Measurements from ENCODE around the gene TAF11L4. TPM values are rescaled to one million over a fixed set of nuclear protein-coding genes. Genes with fewer than 3 reads are reported as not detected.
"Not testable (repeated sequence)": the region's sequence is repeated elsewhere in the genome, so short reads cannot be mapped to it uniquely, and the experiment has no call there.

TAF11L4 gene
- total RNA-seq, 1 experiment from 2014 or later = not detected

GRCh38 chr5:17481378-17481777 lies 40.2 kb upstream of the TAF11L4 start:
- Histone ChIP-seq H2AFZ (no peak overlapping the region), H3K27me3 (ENCODE audit: insufficient read depth, low read depth) (peaks cover 23% of the 10 kb centered on the region), H3K4me3 (no peak overlapping the region), H3K36me3 (ENCODE audit: low read depth) (no peaks in the 10 kb centered on the region), H3F3A (ENCODE audit: insufficient read depth, low read depth) (no peaks in the 10 kb centered on the region), H3K79me2 (ENCODE audit: low read depth) (no peaks in the 10 kb centered on the region), H3K9me3 (ENCODE audit: insufficient read depth, low read depth) (no peaks in the 10 kb centered on the region), H3K4me1 (replicated peaks; ENCODE audit: insufficient read depth) (no peaks in the 10 kb centered on the region), H3K27ac (no peak overlapping the region), H3K4me2 (no peak overlapping the region), H4K20me1 (ENCODE audit: insufficient read depth) (no peaks in the 10 kb centered on the region), H3K9me2 (ENCODE audit: insufficient read depth) (no peaks in the 10 kb centered on the region)
- BruUV-seq (replicated peaks) = no TSS peak
- TF ChIP-seq EZH2 (IDR thresholded peaks at IDR 0.05; ENCODE audit: low read depth) (no peak), CTCF (conservative IDR thresholded peaks at IDR 0.05) (no peak)
- ChIA-PET POLR2A (ENCODE audit: unreplicated experiment) (no interaction called here), CTCF (no interaction called here)
- intact Hi-C loops (cut with micrococcal nuclease; ENCODE audit: unreplicated experiment) = no loop called here
- no peak for DNase-seq

- no peaks in the 10 kb centered on the region for H3K4me1 ChIP-seq (replicated peaks; ENCODE audit: insufficient read depth)
- H3K9me2 ChIP-seq (ENCODE audit: insufficient read depth) = no peaks in the 10 kb centered on the region
- no peak overlapping the region for H2AFZ ChIP-seq
- POLR2A ChIA-PET (ENCODE audit: unreplicated experiment) = no interaction called here
- no peak for DNase-seq
- no peak for TF ChIP-seq CTCF (conservative IDR thresholded peaks at IDR 0.05)
- BruUV-seq (replicated peaks) = no TSS peak
- intact Hi-C loops (cut with micrococcal nuclease; ENCODE audit: unreplicated experiment) = no loop called here
- no peaks in the 10 kb centered on the region for H3K36me3 ChIP-seq (ENCODE audit: low read depth)
- H3K4me3 ChIP-seq = no peak overlapping the region
- H3K27ac ChIP-seq = no peak overlapping the region
- H3K9me3 ChIP-seq (ENCODE audit: insufficient read depth, low read depth) = no peaks in the 10 kb centered on the region
- peaks cover 14% of the 10 kb centered on the region for H3K27me3 ChIP-seq (ENCODE audit: insufficient read depth, low read depth)
- no peaks in the 10 kb centered on the region for H4K20me1 ChIP-seq (ENCODE audit: insufficient read depth)
- CTCF ChIA-PET = no interaction called here
- no peaks in the 10 kb centered on the region for H3K79me2 ChIP-seq (ENCODE audit: low read depth)
- H3F3A ChIP-seq (ENCODE audit: insufficient read depth, low read depth) = no peaks in the 10 kb centered on the region
- no peak overlapping the region for H3K4me2 ChIP-seq
Observed at GRCh38 chr5:17482790-17483189, 38.8 kb upstream of the TAF11L4 start.

GRCh38 chr5:17486464-17487173 lies 35.0 kb upstream of the TAF11L4 start:
- CTCF ChIA-PET; H3K36me3 ChIP-seq (ENCODE audit: low read depth); H3K79me2 ChIP-seq (ENCODE audit: low read depth); intact Hi-C loops (cut with micrococcal nuclease; ENCODE audit: unreplicated experiment); BruUV-seq (replicated peaks); H3K27ac ChIP-seq; H4K20me1 ChIP-seq (ENCODE audit: insufficient read depth); POLR2A ChIA-PET (ENCODE audit: unreplicated experiment); DNase-seq; H3K4me3 ChIP-seq; H3F3A ChIP-seq (ENCODE audit: insufficient read depth, low read depth); H3K9me3 ChIP-seq (ENCODE audit: insufficient read depth, low read depth); H3K9me2 ChIP-seq (ENCODE audit: insufficient read depth); H3K27me3 ChIP-seq (ENCODE audit: insufficient read depth, low read depth); H3K4me1 ChIP-seq (replicated peaks; ENCODE audit: insufficient read depth); H3K4me2 ChIP-seq; H2AFZ ChIP-seq: not testable (repeated sequence)

- H3K9me3 ChIP-seq (ENCODE audit: insufficient read depth, low read depth) = no peaks in the 10 kb centered on the region
- no peaks in the 10 kb centered on the region for H3F3A ChIP-seq (ENCODE audit: insufficient read depth, low read depth)
- DNase-seq = no peak
- H3K4me1 ChIP-seq (replicated peaks; ENCODE audit: insufficient read depth) = no peaks in the 10 kb centered on the region
- CTCF ChIA-PET = no interaction called here
- H3K27me3 ChIP-seq (ENCODE audit: insufficient read depth, low read depth) = peaks cover 7% of the 10 kb centered on the region
- no peak for TF ChIP-seq EZH2 (IDR thresholded peaks at IDR 0.05; ENCODE audit: low read depth)
- no peak for TF ChIP-seq CTCF (conservative IDR thresholded peaks at IDR 0.05)
- H3K27ac ChIP-seq = no peak overlapping the region
- H3K79me2 ChIP-seq (ENCODE audit: low read depth) = no peaks in the 10 kb centered on the region
- POLR2A ChIA-PET (ENCODE audit: unreplicated experiment) = no interaction called here
- BruUV-seq (replicated peaks) = no TSS peak
- H3K9me2 ChIP-seq (ENCODE audit: insufficient read depth) = no peaks in the 10 kb centered on the region
- H3K4me3 ChIP-seq = no peak overlapping the region
- no peak overlapping the region for H2AFZ ChIP-seq
- H4K20me1 ChIP-seq (ENCODE audit: insufficient read depth) = no peaks in the 10 kb centered on the region
- intact Hi-C loops (cut with micrococcal nuclease; ENCODE audit: unreplicated experiment) = no loop called here
- no peaks in the 10 kb centered on the region for H3K36me3 ChIP-seq (ENCODE audit: low read depth)
- H3K4me2 ChIP-seq = no peak overlapping the region
Observed at GRCh38 chr5:17487174-17487512, 34.5 kb upstream of the TAF11L4 start.

- H3F3A ChIP-seq (ENCODE audit: insufficient read depth, low read depth); H3K4me1 ChIP-seq (replicated peaks; ENCODE audit: insufficient read depth); CTCF ChIA-PET; H2AFZ ChIP-seq; H3K4me2 ChIP-seq; intact Hi-C loops (cut with micrococcal nuclease; ENCODE audit: unreplicated experiment); H3K27ac ChIP-seq; POLR2A ChIA-PET (ENCODE audit: unreplicated experiment); H3K79me2 ChIP-seq (ENCODE audit: low read depth); H3K4me3 ChIP-seq; H3K9me3 ChIP-seq (ENCODE audit: insufficient read depth, low read depth); H3K9me2 ChIP-seq (ENCODE audit: insufficient read depth); BruUV-seq (replicated peaks); H3K36me3 ChIP-seq (ENCODE audit: low read depth); DNase-seq; H4K20me1 ChIP-seq (ENCODE audit: insufficient read depth): not testable (repeated sequence)
- peaks cover 22% of the 10 kb centered on the region; the same call in 1 of the 2 replicates for H3K27me3 ChIP-seq (ENCODE audit: insufficient read depth, low read depth)
Observed at GRCh38 chr5:17491257-17491656, 30.3 kb upstream of the TAF11L4 start.
